ENCODE data around the gene SEMA3F. TPM values are rescaled to one million over a fixed set of nuclear protein-coding genes. Genes with fewer than 3 reads are reported as not detected.

Gene SEMA3F
- total RNA-seq, 2 donors from 2014 or later: 6.3 to 18.7 TPM

GRCh38 chr3:50235716-50236483, 80.8 kb downstream of the SEMA3F start, which contains the start of gene GNAI2:
Gene GNAI2, plus strand, starts transcription at chr3:50236204. Its CDS starts 132 bp downstream, at chr3:50236336.
- peak; percentile 99 for DNase-seq (ENCODE audit: low spot score)
- H3K27me3 ChIP-seq: no peaks in the 10 kb centered on the region
- H3K27ac ChIP-seq: peak within 1 kb of the TSS; percentile 94 to 95
- peak within 1 kb of the TSS; percentile 82 to 92 for H3K4me3 ChIP-seq
- no peak for TF ChIP-seq CTCF (IDR thresholded peaks at IDR 0.05)
- peaks cover 13% of the 10 kb centered on the region for H3K36me3 ChIP-seq
- H3K9me3 ChIP-seq: no peaks in the 10 kb centered on the region
- peaks cover 0 to 51% of the 10 kb centered on the region in 2 donors for H3K4me1 ChIP-seq

- H3K4me3 ChIP-seq: peak overlapping the region; percentile 82 to 92
- DNase-seq (ENCODE audit: low spot score): no peak
- H3K9me3 ChIP-seq: no peaks in the 10 kb centered on the region
- H3K27ac ChIP-seq: peak overlapping the region; percentile 94 to 95
- TF ChIP-seq CTCF (IDR thresholded peaks at IDR 0.05): no peak
- peaks cover 13% of the 10 kb centered on the region for H3K36me3 ChIP-seq
- H3K4me1 ChIP-seq: peaks cover 0 to 58% of the 10 kb centered on the region in 2 donors
- H3K27me3 ChIP-seq: no peaks in the 10 kb centered on the region
Observed at GRCh38 chr3:50236484-50237132, 81.5 kb downstream of the SEMA3F start.

- TF ChIP-seq CTCF (IDR thresholded peaks at IDR 0.05): no peak
- Histone ChIP-seq H3K4me3 (peak overlapping the region; percentile 82 to 92), H3K27me3 (no peaks in the 10 kb centered on the region), H3K4me1 (peaks cover 0 to 64% of the 10 kb centered on the region in 2 donors), H3K9me3 (no peaks in the 10 kb centered on the region), H3K36me3 (peaks cover 13% of the 10 kb centered on the region), H3K27ac (peak overlapping the region; percentile 94 to 95)
- no peak for DNase-seq (ENCODE audit: low spot score)
Observed at GRCh38 chr3:50237133-50237651, 82.1 kb downstream of the SEMA3F start.

GRCh38 chr3:50237754-50238548, 82.8 kb downstream of the SEMA3F start:
- H3K27me3 ChIP-seq: no peaks in the 10 kb centered on the region
- peak overlapping the region; percentile 94 to 95 for H3K27ac ChIP-seq
- no peak for TF ChIP-seq CTCF (IDR thresholded peaks at IDR 0.05)
- H3K4me3 ChIP-seq: peak overlapping the region; percentile 82 to 92
- no peaks in the 10 kb centered on the region for H3K9me3 ChIP-seq
- peaks cover 0 to 72% of the 10 kb centered on the region in 2 donors for H3K4me1 ChIP-seq
- H3K36me3 ChIP-seq: peaks cover 13% of the 10 kb centered on the region
- DNase-seq (ENCODE audit: low spot score): peak; percentile 92

- peak; percentile 88 for DNase-seq (ENCODE audit: low spot score)
- Histone ChIP-seq H3K27me3 (no peaks in the 10 kb centered on the region), H3K27ac (peak overlapping the region; percentile 94 to 95), H3K9me3 (no peaks in the 10 kb centered on the region), H3K4me3 (peak overlapping the region; percentile 82 to 92), H3K4me1 (peaks cover 0 to 78% of the 10 kb centered on the region in 2 donors), H3K36me3 (peaks cover 13% of the 10 kb centered on the region)
- no peak for TF ChIP-seq CTCF (IDR thresholded peaks at IDR 0.05)
Observed at GRCh38 chr3:50238549-50239026, 83.5 kb downstream of the SEMA3F start.

Data from right atrium auricular region (tissue), 2 donors.